Pancreas (tissue), 10 donors: Measurements from ENCODE around the gene RABEP1. TPM values are rescaled to one million over a fixed set of nuclear protein-coding genes. Genes with fewer than 3 reads are reported as not detected.

ENCODE experiments used
- ATAC-seq, 4 donors: fragments of 200-7000 bp; cut with Tn5 transposase; one replicate each; pipeline versions ENCODE4 v1.8.0 to v1.9.1; 2020; ENCODE audit warnings: mild to moderate bottlenecking in 4 of 4, moderate library complexity in 4 of 4
- DNase-seq, 6 donors: peaks; one replicate each; pipeline ENCODE4 v3.0.0-alpha.2; 2020
- FAIRE-seq: peaks from 2 replicates; lab custom pipeline; 2012; peaks lifted over from hg19 to GRCh38; lab: Jason Lieb, UNC
- H3K27ac ChIP-seq, 4 donors: fragments of 200-600 bp; sonication (generic); 1 replicate in 3 of 4; 2 replicates in 1 of 4; pipeline versions ENCODE4 v1.5.0 to v1.8.0; 2020
- H3K27me3 ChIP-seq, 4 donors: fragments of 200-600 bp; one replicate each; pipeline ENCODE4 v1.8.0; 2021
- H3K36me3 ChIP-seq, 3 donors: fragments of 200-600 bp; sonication (generic) in 1 of 3; one replicate each; pipeline versions ENCODE4 v1.5.0 to v1.8.0; 2020 to 2021
- H3K4me1 ChIP-seq, 3 donors: fragments of 200-600 bp; one replicate each; pipeline ENCODE4 v1.8.0; 2021
- H3K4me3 ChIP-seq, 4 donors: fragments of 200-600 bp; sonication (generic) in 2 of 4; one replicate each; pipeline versions ENCODE4 v1.5.0 to v1.8.0; 2020 to 2021
- H3K9me3 ChIP-seq, 4 donors: fragments of 200-600 bp; one replicate each; pipeline ENCODE4 v1.8.0; 2021
- CTCF ChIP-seq, 4 donors: fragments of 200-600 bp; sonication (generic) in 3 of 4; IDR thresholded peaks; one replicate each; pipeline versions ENCODE4 v1.5.0 to v1.8.0; 2021; ENCODE audit warnings: antibody characterized with exemption in 4 of 4
- WGBS, 2 donors: extraction: QIAGEN DNeasy Blood & Tissue Kit; methylation state at CpG; one replicate each; pipeline ENCODE4 v1.1.7; 2013; 5-methylcytosine and 5-hydroxymethylcytosine counted together
- intact Hi-C, 3 donors: fragments of 100-400 bp; cut with DNase I; formaldehyde crosslinking; loops; one replicate each; pipeline versions ENCODE4 v1.11.1 to v1.14.2; 2022
- polyA plus RNA-seq, 2 donors: library from polyadenylated mRNA; stranded (reverse); fragments of 200-250 nt; gene quantifications; one replicate each; pipeline ENCODE4 v1.2.3, GENCODE V29; 2013
- total RNA-seq, 6 donors: library from RNA; stranded (reverse); fragmentation: NEBNext Ultra II Directional in 4 of 6; extraction: Animal tissue kit (Norgen Biotek cat#: 25700) in 4 of 6; gene quantifications; one replicate each; pipeline versions ENCODE4 v1.2.1 to v1.2.4, GENCODE V29; 2021 to 2023
- donor health status: healthy with polysubstance abuse.
- donor health status: DM: no; HTN: no; CAD: no; lungs with moderate emphysema.
- donor health status: DM: no; HTN: no; CAD: no.
- donor health status: control.
- donor health status: control.
- donor health status: Bipolar disorder and iron deficiency.
- donor health status: DM: yes; HTN: yes; CAD: no.
- donor health status: DM: no; HTN: no; CAD: no.
- donor health status: DM: no; HTN: no; CAD: no.
- donor health status: DM: yes; HTN: yes; CAD: no.

The RABEP1 gene
- total and polyA plus RNA-seq, 8 donors, result 10.4 to 22.6 (median 14.9) TPM

GRCh38 chr17:5352681-5353289, 70.7 kb downstream of the RABEP1 start:
- H3K36me3 ChIP-seq, result peaks cover 0 to 36% (median 4%) of the 10 kb centered on the region in 3 donors
- FAIRE-seq, result no peak
- H3K4me1 ChIP-seq, result no peaks in the 10 kb centered on the region
- 93 to 95% methylated on average over 4 of the region's 4 CpGs for WGBS, 2 donors
- intact Hi-C loops, result no loop called here
- ATAC-seq, result no peak
- H3K27me3 ChIP-seq, result no peaks in the 10 kb centered on the region
- TF ChIP-seq CTCF (IDR thresholded peaks at IDR 0.05), result no peak
- no peaks in the 10 kb centered on the region for H3K9me3 ChIP-seq
- no peak for DNase-seq
- H3K4me3 ChIP-seq, result no peak overlapping the region
- H3K27ac ChIP-seq, result no peak overlapping the region

- Histone ChIP-seq H3K9me3 (no peaks in the 10 kb centered on the region), H3K4me3 (no peak overlapping the region), H3K36me3 (peaks cover 0 to 40% (median 9%) of the 10 kb centered on the region in 3 donors), H3K4me1 (no peaks in the 10 kb centered on the region), H3K27me3 (no peaks in the 10 kb centered on the region), H3K27ac (no peak overlapping the region)
- 89 to 92% methylated on average over 2 of the region's 2 CpGs for WGBS, 2 donors
- DNase-seq (no peak), ATAC-seq (no peak), FAIRE-seq (no peak)
- no peak for TF ChIP-seq CTCF (IDR thresholded peaks at IDR 0.05)
- intact Hi-C loops, result no loop called here
Measured at GRCh38 chr17:5354310-5354709, 72.2 kb downstream of the RABEP1 start.

GRCh38 chr17:5354886-5355415, 72.9 kb downstream of the RABEP1 start:
- 84 to 94% methylated on average over 2 of the region's 2 CpGs for WGBS, 2 donors
- no peak for FAIRE-seq

GRCh38 chr17:5355421-5356129, 73.5 kb downstream of the RABEP1 start:
- Histone ChIP-seq H3K4me3 (no peak overlapping the region), H3K9me3 (no peaks in the 10 kb centered on the region), H3K36me3 (peaks cover 0 to 36% (median 9%) of the 10 kb centered on the region in 3 donors), H3K4me1 (no peaks in the 10 kb centered on the region), H3K27ac (no peak overlapping the region), H3K27me3 (no peaks in the 10 kb centered on the region)
- TF ChIP-seq CTCF (IDR thresholded peaks at IDR 0.05), result no peak
- intact Hi-C loops, result no loop called here
- ATAC-seq, result no peak
- DNase-seq, result no peak
- FAIRE-seq, result no peak
- 84 to 85% methylated on average over 3 of the region's 3 CpGs for WGBS, 2 donors

More at GRCh38 chr17:5354886-5355415, 72.9 kb downstream of the RABEP1 start:
- H3K4me3 ChIP-seq, result no peak overlapping the region
- H3K9me3 ChIP-seq, result no peaks in the 10 kb centered on the region
- peaks cover 0 to 40% (median 9%) of the 10 kb centered on the region in 3 donors for H3K36me3 ChIP-seq
- intact Hi-C loops, result no loop called here
- no peak for DNase-seq
- no peak for TF ChIP-seq CTCF (IDR thresholded peaks at IDR 0.05)
- no peak overlapping the region for H3K27ac ChIP-seq
- H3K4me1 ChIP-seq, result no peaks in the 10 kb centered on the region
- no peaks in the 10 kb centered on the region for H3K27me3 ChIP-seq
- no peak for ATAC-seq
